GM19025 (cell line): ENCODE measurements around the gene UBL5.
A peak's percentile ranks its signal among the peaks of the same experiment; 100 is the strongest.
"Not testable (repeated sequence)": the region's sequence is repeated elsewhere in the genome, so short reads cannot be mapped to it uniquely, and the experiment has no call there.

Source experiments
- ATAC-seq: cut with Tn5 transposase; IDR thresholded peaks from one replicate; pipeline ENCODE4 v1.9.1; 2021; ENCODE audit warnings: mild to moderate bottlenecking, low read depth, moderate library complexity; ENCODE audit not compliant: unreplicated experiment

Gene UBL5

DNA sequence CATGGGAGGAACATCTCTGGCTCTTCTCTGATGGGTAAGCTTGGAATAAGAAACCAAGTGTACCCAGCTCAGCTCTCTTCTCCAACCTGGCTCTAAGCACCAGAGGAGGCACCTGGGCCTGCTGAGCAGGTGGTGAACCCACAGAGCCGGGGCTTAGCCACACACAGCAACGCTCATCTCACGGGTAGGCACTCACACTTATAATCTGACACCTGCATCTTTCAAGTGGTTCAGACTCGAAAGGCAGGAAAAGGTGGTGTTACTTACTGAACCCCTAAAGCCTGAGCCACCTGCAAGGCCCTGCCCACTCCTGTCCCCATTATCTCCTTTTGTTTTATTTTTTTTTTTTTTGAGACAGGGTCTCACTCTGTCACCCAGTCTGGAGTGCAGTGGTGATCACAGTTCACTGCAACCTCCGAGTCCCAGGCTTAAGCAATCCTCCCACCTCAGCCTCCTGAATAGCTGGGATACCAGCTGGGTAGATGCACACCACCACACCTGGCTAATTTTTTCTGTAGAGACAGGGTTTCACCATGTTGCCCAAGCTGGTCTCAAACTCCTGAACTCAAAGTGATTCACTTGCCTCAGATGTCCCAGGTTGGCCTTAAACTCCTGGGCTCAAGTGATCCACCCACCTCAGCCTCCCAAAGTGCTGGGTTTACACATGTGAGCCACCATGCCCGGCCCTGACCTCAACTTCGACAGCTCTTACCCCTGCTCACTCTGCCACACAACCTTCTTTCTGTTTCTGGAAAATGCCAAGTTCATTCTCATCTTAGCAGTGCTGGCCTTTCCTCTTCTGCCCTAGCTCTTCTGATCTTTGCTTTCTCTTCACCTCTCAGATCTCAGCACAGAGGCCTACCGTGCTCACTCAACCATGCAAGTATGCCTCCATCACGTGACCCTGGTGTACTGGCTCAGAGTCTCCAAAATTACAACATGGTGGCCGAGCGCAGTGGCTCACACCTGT, 18.6 kb upstream of the UBL5 start:
- ATAC-seq: no peak

DNA sequence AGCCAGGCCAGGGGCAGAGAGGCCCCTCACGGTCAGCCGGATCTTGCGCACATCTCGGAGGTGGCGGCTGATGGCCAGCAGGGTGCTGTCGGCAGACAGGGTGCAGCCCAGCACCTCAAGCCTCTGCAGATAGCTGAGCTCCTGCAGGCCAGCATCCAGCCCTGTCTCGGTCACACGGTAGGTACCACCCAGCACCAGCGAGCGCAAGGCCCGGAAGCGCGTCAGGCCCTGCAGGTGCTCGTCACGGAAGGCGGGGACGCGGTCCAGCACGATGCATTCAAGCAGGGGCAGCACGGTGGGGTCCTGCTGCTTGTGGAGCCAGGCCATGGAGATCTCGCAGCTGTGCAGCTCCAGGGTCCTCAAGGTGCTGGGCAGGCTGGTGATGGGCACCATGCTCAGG, 16.6 kb upstream of the UBL5 start:
- no peak for ATAC-seq

GRCh38 chr19:9818175-9818733, 9.5 kb upstream of the UBL5 start:
- no peak for ATAC-seq

- peak; percentile 84 for ATAC-seq
Observed at GRCh38 chr19:9818734-9819595, 8.8 kb upstream of the UBL5 start, which contains the start of gene FBXL12. TSS of gene FBXL12 (minus strand) at chr19:9819079. CDS start at chr19:9818813, 266 bp downstream.

DNA sequence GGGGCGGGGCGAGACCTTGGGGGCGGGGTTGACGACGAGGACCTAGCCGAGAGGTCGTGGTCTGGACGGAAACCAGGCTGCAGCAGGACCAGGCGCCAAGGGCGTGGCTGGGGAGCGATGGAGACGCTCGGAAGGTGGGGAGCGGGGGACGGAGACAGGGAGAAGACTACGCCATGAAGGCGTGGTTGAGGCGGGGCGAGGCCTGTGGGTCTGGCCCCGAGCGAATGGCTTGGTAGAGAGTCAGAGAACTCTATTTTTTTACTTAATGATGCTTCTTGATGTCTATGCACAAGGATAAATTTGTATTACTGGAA, 8.2 kb upstream of the UBL5 start:
- ATAC-seq: no peak

GRCh38 chr19:9820034-9820433, 7.7 kb upstream of the UBL5 start:
- not testable (repeated sequence) for ATAC-seq

- no peak for ATAC-seq
Observed at GRCh38 chr19:9823816-9824215, 3.9 kb upstream of the UBL5 start.

- no peak for ATAC-seq
Observed at GRCh38 chr19:9828551-9829063, 889 bp downstream of the UBL5 start.

DNA sequence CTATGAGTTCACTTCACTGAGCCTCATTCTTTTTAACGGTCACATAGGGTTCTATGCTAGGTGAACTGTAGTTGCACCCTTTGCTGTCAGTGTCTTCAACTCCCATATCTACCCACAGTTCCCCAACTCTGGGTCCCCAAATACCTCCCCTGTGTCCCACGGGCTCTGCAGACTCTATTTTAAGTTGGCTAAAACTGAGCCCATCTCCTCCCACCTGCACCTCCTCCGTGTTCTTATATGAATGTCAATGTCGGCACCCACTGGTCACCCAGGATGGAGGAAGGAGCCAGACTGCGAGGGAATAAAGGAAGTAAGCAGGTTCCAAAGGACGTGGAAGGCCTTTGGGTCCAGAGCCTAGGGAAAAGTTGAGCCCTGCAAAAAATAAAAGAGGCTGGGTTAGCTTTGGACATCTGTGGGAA, 6.6 kb downstream of the UBL5 start:
- no peak for ATAC-seq

DNA sequence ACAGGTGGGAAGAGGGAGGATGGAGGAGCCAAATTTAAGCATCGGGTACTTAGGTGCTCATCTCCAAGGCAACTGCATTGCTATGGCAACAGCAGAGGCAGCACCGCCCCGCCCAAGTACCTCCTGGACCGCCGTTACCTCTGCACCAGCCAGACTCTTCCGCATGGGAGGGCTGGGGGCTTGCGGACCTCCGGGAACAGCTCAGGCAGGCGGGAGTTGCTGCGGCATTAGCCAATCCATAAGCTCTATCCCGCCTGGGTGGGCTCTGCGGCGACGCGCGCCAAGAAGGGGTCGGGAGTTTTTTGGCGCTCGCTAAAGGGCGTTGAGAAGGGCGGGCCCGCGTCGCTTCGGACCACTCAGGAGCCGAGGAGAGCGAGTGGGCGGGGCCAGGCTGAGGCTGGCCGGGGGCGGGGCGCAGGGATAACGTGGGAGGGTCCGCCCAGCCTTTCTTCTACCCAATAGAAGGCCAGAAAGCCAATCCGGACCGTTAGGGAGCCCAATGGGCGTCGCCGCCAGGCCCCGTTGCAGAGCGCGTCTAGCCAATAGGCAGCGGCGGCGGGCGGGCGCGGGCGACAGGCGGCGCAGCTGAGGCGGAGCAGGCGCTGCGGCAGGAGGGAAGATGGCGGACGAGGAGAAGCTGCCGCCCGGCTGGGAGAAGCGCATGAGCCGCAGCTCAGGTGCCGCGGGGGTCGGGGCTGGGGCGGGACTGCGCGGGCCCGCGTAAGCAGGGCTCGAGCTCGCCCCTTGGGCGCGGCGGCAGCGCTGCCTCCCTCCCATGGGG, 7.2 kb downstream of the UBL5 start, which contains the start of gene PIN1:
PIN1 (plus strand) TSS at position 593 of the 781 bp plus-strand sequence; CDS start at position 620, 27 bp downstream.
- ATAC-seq: peak; percentile 95

GRCh38 chr19:9835507-9835949, 7.8 kb downstream of the UBL5 start:
- peak; percentile 15 for ATAC-seq

DNA sequence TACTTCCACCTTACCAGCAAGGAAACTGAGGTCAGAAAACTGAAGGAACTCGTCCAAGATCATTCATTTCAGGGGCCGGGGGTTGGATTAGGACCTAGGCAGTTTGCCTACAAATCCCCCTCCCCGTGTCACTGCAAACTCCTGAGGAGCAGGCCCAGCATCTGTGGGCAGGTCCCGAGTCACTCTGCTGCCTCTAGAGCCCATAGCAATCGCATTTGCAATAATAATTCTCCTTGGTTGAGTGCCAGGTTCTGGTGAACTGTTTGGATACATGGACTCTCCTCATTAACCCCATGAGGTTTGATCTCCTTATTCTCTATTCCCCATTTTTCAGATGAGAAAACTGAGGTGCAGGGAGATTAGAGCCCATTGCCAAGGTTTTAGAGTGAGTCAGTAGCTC, 8.3 kb downstream of the UBL5 start:
- no peak for ATAC-seq

DNA sequence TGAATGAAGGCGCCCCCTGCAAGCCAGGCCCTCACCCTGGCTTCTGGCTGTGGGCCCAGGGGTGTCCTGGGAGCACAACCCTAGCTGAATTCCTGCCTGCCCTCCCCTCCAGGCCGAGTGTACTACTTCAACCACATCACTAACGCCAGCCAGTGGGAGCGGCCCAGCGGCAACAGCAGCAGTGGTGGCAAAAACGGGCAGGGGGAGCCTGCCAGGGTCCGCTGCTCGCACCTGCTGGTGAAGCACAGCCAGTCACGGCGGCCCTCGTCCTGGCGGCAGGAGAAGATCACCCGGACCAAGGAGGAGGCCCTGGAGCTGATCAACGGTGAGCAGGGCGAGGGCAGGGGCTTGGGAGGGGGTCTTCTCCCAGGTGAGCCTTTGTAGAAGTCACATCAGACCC, 10.6 kb downstream of the UBL5 start:
- no peak for ATAC-seq

DNA sequence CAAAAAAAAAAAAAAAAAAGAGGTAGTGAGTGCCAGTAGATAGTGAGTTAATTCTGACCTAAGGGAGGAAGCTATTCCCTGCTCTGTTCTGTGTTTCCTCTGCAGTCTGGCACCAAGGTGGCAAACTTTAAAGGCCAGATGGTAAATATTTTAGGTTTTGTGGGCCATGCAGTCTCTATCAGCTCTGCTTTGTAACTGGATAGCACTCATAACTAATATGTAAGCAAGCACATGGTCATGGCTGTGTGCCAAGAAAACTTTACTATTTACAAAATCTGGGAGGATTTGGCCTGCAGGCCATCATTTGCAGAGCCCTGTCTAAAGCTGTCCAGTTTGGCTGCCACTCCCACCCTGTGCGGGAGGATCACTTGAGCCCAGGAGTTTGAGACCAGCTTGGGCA, 11.7 kb downstream of the UBL5 start:
- ATAC-seq: no peak

GRCh38 chr19:9842834-9843625, 15.3 kb downstream of the UBL5 start:
- no peak for ATAC-seq

GRCh38 chr19:9843626-9844273, 16.0 kb downstream of the UBL5 start:
- ATAC-seq: not testable (repeated sequence)

- ATAC-seq: no peak
Observed at GRCh38 chr19:9847087-9847671, 19.5 kb downstream of the UBL5 start.

GRCh38 chr19:9848060-9848459, 20.3 kb downstream of the UBL5 start:
- ATAC-seq: no peak
